ENCODE data around the gene TRAF3IP1.

DNA sequence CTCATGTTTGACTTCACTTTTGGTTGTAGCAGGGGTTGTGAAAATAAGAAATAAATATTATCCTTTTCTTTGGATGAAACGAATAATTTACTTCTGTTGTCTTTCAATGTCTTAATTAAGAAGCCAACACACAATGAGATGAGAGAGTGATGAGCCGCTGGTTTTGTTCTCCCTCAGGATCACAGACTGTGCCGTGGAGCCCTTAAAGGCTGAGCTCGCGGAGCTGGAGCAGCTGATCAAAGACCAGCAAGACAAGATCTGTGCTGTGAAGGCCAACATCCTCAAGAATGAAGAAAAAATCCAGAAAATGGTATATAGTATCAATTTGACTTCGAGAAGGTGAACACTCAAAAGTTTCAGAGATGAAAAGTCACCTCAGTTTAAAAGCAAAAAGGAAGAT, 78.3 kb downstream of the TRAF3IP1 start:
- TF ChIP-seq POLR2A (IDR thresholded peaks at IDR 0.05) (no peak), EP300 (IDR thresholded peaks at IDR 0.05) (no peak)
- TF ChIP-seq, protein P1, sequence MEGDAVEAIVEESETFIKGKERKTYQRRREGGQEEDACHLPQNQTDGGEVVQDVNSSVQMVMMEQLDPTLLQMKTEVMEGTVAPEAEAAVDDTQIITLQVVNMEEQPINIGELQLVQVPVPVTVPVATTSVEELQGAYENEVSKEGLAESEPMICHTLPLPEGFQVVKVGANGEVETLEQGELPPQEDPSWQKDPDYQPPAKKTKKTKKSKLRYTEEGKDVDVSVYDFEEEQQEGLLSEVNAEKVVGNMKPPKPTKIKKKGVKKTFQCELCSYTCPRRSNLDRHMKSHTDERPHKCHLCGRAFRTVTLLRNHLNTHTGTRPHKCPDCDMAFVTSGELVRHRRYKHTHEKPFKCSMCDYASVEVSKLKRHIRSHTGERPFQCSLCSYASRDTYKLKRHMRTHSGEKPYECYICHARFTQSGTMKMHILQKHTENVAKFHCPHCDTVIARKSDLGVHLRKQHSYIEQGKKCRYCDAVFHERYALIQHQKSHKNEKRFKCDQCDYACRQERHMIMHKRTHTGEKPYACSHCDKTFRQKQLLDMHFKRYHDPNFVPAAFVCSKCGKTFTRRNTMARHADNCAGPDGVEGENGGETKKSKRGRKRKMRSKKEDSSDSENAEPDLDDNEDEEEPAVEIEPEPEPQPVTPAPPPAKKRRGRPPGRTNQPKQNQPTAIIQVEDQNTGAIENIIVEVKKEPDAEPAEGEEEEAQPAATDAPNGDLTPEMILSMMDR (IDR thresholded peaks at IDR 0.05) = no peak
